Measurements from ENCODE around the gene HINFP. TPM values are rescaled to one million over a fixed set of nuclear protein-coding genes. Genes with fewer than 3 reads are reported as not detected.
A peak's percentile ranks its signal among the peaks of the same experiment; 100 is the strongest.

HINFP gene
- polyA plus RNA-seq, 1 donor from 2014 or later: 50.0 TPM

GRCh38 chr11:119148720-119149017 lies 27.3 kb downstream of the HINFP start:
- Histone ChIP-seq H3K9ac (ENCODE audit: low read length) (peak overlapping the region; percentile 64), H3K27ac (ENCODE audit: low read length) (no peak overlapping the region), H3K27me3 (ENCODE audit: insufficient read depth, low read depth, low read length) (peaks cover 35% of the 10 kb centered on the region)

DNA sequence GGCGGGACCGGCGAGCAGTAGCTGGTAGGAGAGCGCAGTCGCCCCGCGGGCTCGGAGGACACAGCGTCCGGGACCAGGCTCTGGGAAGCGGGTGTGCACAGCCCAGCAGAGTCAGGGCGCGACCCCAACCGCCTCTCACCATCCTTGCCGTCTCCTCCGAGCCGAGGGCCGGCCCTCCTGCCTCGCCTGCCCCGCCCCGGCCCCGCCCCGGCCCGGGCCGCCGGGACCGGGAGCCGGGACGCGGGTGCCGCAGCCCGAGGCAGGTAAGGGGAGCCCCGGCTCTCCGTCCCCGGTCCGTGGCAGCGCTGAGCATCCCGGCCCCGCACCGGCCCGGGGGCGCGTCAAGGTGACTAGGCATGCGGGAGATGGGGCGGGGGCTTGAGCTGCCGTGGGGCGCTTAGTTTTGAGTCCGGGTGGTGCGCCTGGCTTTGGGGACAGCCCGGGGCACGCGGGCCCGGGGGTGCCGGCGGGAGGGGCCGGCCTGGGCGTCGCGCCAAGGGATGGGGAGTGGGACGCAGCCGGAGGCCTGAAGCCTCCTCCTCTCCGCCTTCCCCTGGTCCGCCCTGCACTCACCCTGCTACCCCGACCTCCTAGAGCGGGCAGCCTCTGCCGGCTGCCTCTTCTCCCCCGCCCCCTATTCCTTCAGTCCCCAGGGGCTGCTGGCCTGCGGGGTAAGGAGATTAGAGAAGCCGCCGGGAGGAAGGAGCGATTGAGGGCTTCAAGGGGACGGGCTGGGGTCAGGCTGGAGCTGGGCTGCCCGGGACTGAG lies 27.8 kb downstream of the HINFP start, which contains the start of gene ABCG4:
Gene ABCG4 (plus strand): TSS at position 35 of the 768 bp plus-strand sequence. CDS start 914 bp downstream, outside the sequence.
- TF ChIP-seq EZH2 (IDR thresholded peaks at IDR 0.05; ENCODE audit: borderline replicate concordance, insufficient read depth, low read length, poor library complexity, severe bottlenecking) (no peak), TAF1 (IDR thresholded peaks at IDR 0.05; ENCODE audit: low read depth) (peak; percentile 12), SMC3 (conservative IDR thresholded peaks at IDR 0.05; ENCODE audit: poor library complexity) (peak; percentile 14), MXI1 (conservative IDR thresholded peaks at IDR 0.05; ENCODE audit: poor library complexity, severe bottlenecking) (peak; percentile 12)
- TF ChIP-seq, protein P1, sequence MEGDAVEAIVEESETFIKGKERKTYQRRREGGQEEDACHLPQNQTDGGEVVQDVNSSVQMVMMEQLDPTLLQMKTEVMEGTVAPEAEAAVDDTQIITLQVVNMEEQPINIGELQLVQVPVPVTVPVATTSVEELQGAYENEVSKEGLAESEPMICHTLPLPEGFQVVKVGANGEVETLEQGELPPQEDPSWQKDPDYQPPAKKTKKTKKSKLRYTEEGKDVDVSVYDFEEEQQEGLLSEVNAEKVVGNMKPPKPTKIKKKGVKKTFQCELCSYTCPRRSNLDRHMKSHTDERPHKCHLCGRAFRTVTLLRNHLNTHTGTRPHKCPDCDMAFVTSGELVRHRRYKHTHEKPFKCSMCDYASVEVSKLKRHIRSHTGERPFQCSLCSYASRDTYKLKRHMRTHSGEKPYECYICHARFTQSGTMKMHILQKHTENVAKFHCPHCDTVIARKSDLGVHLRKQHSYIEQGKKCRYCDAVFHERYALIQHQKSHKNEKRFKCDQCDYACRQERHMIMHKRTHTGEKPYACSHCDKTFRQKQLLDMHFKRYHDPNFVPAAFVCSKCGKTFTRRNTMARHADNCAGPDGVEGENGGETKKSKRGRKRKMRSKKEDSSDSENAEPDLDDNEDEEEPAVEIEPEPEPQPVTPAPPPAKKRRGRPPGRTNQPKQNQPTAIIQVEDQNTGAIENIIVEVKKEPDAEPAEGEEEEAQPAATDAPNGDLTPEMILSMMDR (IDR thresholded peaks at IDR 0.05; ENCODE audit: poor library complexity, severe bottlenecking): no peak
- Histone ChIP-seq H3K79me2 (replicated peaks; ENCODE audit: insufficient read depth, low read length) (no peaks in the 10 kb centered on the region), H2AFZ (ENCODE audit: low read depth, low read length) (peak within 1 kb of the TSS; percentile 15), H3F3A (ENCODE audit: insufficient read depth, low read length, poor library complexity, severe bottlenecking) (no peaks in the 10 kb centered on the region), H3K4me2 (ENCODE audit: low read length) (peak within 1 kb of the TSS; percentile 49), H3K9me3 (ENCODE audit: low read length) (no peaks in the 10 kb centered on the region), H3K9ac (ENCODE audit: low read length) (peak within 1 kb of the TSS; percentile 64), H3K36me3 (ENCODE audit: insufficient read depth, low read length) (no peaks in the 10 kb centered on the region), H4K20me1 (ENCODE audit: insufficient read depth) (no peaks in the 10 kb centered on the region), H3K27ac (ENCODE audit: low read length) (no peak within 1 kb of the TSS), H3K4me3 (ENCODE audit: low read length) (peak within 1 kb of the TSS; percentile 86), H3K27me3 (ENCODE audit: insufficient read depth, low read depth, low read length) (peaks cover 35% of the 10 kb centered on the region), H3K9me2 (ENCODE audit: insufficient read depth, low read length) (no peaks in the 10 kb centered on the region)

More at GRCh38 chr11:119148720-119149017, 27.3 kb downstream of the HINFP start:
- Histone ChIP-seq H3K9me3 (ENCODE audit: low read length) (no peaks in the 10 kb centered on the region), H2AFZ (ENCODE audit: low read depth, low read length) (peak overlapping the region; percentile 15), H3K79me2 (replicated peaks; ENCODE audit: insufficient read depth, low read length) (no peaks in the 10 kb centered on the region), H4K20me1 (ENCODE audit: insufficient read depth) (no peaks in the 10 kb centered on the region), H3K4me3 (ENCODE audit: low read length) (peak overlapping the region; percentile 86), H3K36me3 (ENCODE audit: insufficient read depth, low read length) (no peaks in the 10 kb centered on the region), H3F3A (ENCODE audit: insufficient read depth, low read length, poor library complexity, severe bottlenecking) (no peaks in the 10 kb centered on the region), H3K4me2 (ENCODE audit: low read length) (peak overlapping the region; percentile 49), H3K9me2 (ENCODE audit: insufficient read depth, low read length) (no peaks in the 10 kb centered on the region)
- no peak for TF ChIP-seq EP300 (conservative IDR thresholded peaks at IDR 0.05; ENCODE audit: poor library complexity, severe bottlenecking)
- TF ChIP-seq SMC3 (conservative IDR thresholded peaks at IDR 0.05; ENCODE audit: poor library complexity): no peak
- TF ChIP-seq RAD21 (conservative IDR thresholded peaks at IDR 0.05): no peak
- TF ChIP-seq POLR2AphosphoS5 (IDR thresholded peaks at IDR 0.05): no peak
- no peak for TF ChIP-seq EZH2 (IDR thresholded peaks at IDR 0.05; ENCODE audit: borderline replicate concordance, insufficient read depth, low read length, poor library complexity, severe bottlenecking)
- TF ChIP-seq MXI1 (conservative IDR thresholded peaks at IDR 0.05; ENCODE audit: poor library complexity, severe bottlenecking): no peak
- TF ChIP-seq REST (IDR thresholded peaks at IDR 0.05; ENCODE audit: borderline replicate concordance): no peak
- TF ChIP-seq, protein P1 (IDR thresholded peaks at IDR 0.05; ENCODE audit: poor library complexity, severe bottlenecking): no peak
- no peak for TF ChIP-seq TAF1 (IDR thresholded peaks at IDR 0.05; ENCODE audit: low read depth)
